Measurements from ENCODE around the gene ZNF385C.

DNA sequence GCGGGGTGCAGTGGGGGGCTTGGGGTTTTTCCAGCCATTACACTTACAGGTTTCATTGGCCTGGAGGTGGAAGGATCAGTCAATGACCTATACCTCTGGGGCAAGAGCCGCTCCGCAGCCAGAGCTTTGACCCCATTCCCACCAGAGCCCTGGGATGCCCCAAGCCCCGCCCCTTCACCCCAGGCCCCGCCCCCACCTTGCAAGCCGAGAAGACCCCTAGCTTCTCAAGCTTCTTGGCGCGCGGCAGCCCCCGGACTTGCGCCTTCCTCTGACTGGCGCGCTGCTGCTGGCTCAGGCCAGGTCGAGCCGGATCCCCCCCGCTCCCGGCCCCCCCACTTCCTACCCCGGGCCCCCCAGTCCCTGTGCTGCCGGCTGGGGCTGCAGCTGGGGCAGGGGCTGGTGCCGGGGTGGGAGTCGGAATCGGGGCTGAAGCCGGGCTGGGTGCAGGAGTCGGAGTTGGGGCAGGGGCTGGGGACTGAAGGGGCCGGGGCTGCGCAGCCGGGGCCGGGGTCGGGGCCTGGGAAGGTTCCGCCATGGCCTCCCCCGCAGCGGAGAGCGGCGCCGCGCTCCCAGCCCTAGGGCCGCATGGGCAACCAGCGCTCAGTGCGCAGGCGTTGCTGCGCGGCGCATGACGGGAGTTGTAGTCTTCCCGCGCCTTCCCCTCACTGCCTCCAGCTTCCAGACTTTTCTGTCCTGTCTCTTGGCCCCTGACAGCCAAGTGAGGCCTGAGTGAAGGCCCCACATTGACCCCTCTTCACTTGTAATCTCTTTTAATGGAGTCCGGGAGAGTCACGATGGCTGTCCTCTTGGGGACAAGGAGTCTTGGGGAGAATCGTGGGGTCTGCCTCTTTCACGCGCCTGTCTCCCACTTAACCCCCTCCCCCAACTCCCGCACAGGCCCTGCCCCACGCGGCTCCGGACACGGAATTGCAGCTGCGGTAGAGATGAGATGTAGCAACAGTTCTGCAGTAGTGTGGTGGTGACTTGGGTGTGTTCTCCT is 22.8 kb upstream of the ZNF385C start, which contains the start of gene KAT2A:
- TF ChIP-seq CTCF (IDR thresholded peaks at IDR 0.05; ENCODE audit: borderline replicate concordance, extremely low read depth, low read length, poor library complexity, severe bottlenecking) (no peak), EZH2 (IDR thresholded peaks at IDR 0.05; ENCODE audit: borderline replicate concordance, low read depth, low read length, severe bottlenecking) (no peak)
